ENCODE data around the gene STXBP4. TPM values are rescaled to one million over a fixed set of nuclear protein-coding genes. Genes with fewer than 3 reads are reported as not detected.

The STXBP4 gene
- polyA plus RNA-seq, 4 donors: 13.8 to 20.6 (median 18.8) TPM

GRCh38 chr17:54969658-54970572, 1.4 kb downstream of the STXBP4 start:
- no peak for DNase-seq (ENCODE audit: low read depth in 4 of 4, low spot score in 2 of 4)

- DNase-seq (ENCODE audit: low read depth in 4 of 4, low spot score in 2 of 4): no peak
Measured at GRCh38 chr17:54971147-54971546, 2.6 kb downstream of the STXBP4 start.

GRCh38 chr17:54971901-54972300, 3.3 kb downstream of the STXBP4 start:
- no peak for DNase-seq (ENCODE audit: low read depth in 4 of 4, low spot score in 2 of 4)

- DNase-seq (ENCODE audit: low read depth in 4 of 4, low spot score in 2 of 4): no peak
Measured at GRCh38 chr17:54972406-54973138, 4.0 kb downstream of the STXBP4 start.

GRCh38 chr17:54974759-54975158, 6.2 kb downstream of the STXBP4 start:
- DNase-seq (ENCODE audit: low read depth in 4 of 4, low spot score in 2 of 4): no peak

GRCh38 chr17:54976316-54976715, 7.8 kb downstream of the STXBP4 start:
- no peak for DNase-seq (ENCODE audit: low read depth in 4 of 4, low spot score in 2 of 4)

GRCh38 chr17:54977744-54978143, 9.2 kb downstream of the STXBP4 start:
- DNase-seq (ENCODE audit: low read depth in 4 of 4, low spot score in 2 of 4): no peak

GRCh38 chr17:54979657-54980056, 11.1 kb downstream of the STXBP4 start:
- DNase-seq (ENCODE audit: low read depth in 4 of 4, low spot score in 2 of 4): no peak

GRCh38 chr17:54980375-54980774, 11.8 kb downstream of the STXBP4 start:
- DNase-seq (ENCODE audit: low read depth in 4 of 4, low spot score in 2 of 4): no peak

- no peak for DNase-seq (ENCODE audit: low read depth in 4 of 4, low spot score in 2 of 4)
Measured at GRCh38 chr17:54982399-54982798, 13.8 kb downstream of the STXBP4 start.

GRCh38 chr17:54983260-54983659, 14.7 kb downstream of the STXBP4 start:
- DNase-seq (ENCODE audit: low read depth in 4 of 4, low spot score in 2 of 4): no peak

- DNase-seq (ENCODE audit: low read depth in 4 of 4, low spot score in 2 of 4): no peak
Measured at GRCh38 chr17:54985476-54985875, 16.9 kb downstream of the STXBP4 start.

- no peak for DNase-seq (ENCODE audit: low read depth in 4 of 4, low spot score in 2 of 4)
Measured at GRCh38 chr17:54990118-54990517, 21.6 kb downstream of the STXBP4 start.

GRCh38 chr17:54991567-54991966, 23.0 kb downstream of the STXBP4 start:
- DNase-seq (ENCODE audit: low read depth in 4 of 4, low spot score in 2 of 4): no peak

- DNase-seq (ENCODE audit: low read depth in 4 of 4, low spot score in 2 of 4): peak; percentile 4 to 35 (median 24)
Measured at GRCh38 chr17:54992797-54993639, 24.5 kb downstream of the STXBP4 start.

GRCh38 chr17:54996441-54996840, 27.9 kb downstream of the STXBP4 start:
- DNase-seq (ENCODE audit: low read depth in 4 of 4, low spot score in 2 of 4): no peak

GRCh38 chr17:55002458-55002857, 33.9 kb downstream of the STXBP4 start:
- no peak for DNase-seq (ENCODE audit: low read depth in 4 of 4, low spot score in 2 of 4)

GRCh38 chr17:55004484-55004883, 35.9 kb downstream of the STXBP4 start:
- no peak for DNase-seq (ENCODE audit: low read depth in 4 of 4, low spot score in 2 of 4)

GRCh38 chr17:55005520-55005919, 37.0 kb downstream of the STXBP4 start:
- DNase-seq (ENCODE audit: low read depth in 4 of 4, low spot score in 2 of 4): no peak

- no peak for DNase-seq (ENCODE audit: low read depth in 4 of 4, low spot score in 2 of 4)
Measured at GRCh38 chr17:55023626-55024025, 55.1 kb downstream of the STXBP4 start.

- DNase-seq (ENCODE audit: low read depth in 4 of 4, low spot score in 2 of 4): no peak
Measured at GRCh38 chr17:55037828-55038227, 69.3 kb downstream of the STXBP4 start.

Measured in left renal cortex interstitium (tissue), 4 donors.